ENCODE results near the gene GABRG3. TPM values are rescaled to one million over a fixed set of nuclear protein-coding genes. Genes with fewer than 3 reads are reported as not detected.

Gene GABRG3
- polyA plus RNA-seq, 2 of the 4 experiments (the other 2 are of a cell fraction): 0.08 to 0.18 TPM

DNA sequence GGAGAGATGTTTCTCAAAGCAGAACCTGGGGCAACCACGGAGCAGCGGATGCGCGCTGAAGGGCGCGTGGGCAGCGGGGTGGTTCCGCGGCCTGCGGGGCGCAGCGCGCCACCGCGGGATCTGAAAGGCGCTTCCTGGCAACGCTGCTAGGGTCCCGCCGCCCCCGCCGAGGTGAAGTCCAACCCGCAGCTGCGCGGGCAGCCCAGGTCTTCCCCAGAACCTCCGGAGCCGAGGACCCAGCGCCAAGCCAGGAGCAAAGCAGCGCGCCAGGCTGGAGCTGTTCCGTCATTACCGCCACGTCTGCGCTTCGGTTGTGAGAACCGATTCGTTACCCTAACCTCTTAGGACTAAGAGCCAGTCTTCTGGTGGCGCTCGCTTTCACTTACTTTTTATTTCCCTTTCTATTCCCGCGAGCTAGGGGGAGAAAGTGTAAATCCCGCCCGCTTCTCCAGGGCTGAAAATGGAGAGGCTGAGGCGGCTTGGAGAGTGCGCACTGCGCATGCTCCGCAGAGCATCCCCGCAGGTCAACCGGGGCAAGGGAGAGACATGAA is 3.2 kb upstream of the GABRG3 start:
- DNase-seq (ENCODE audit: low read depth in 1 of 2, low spot score in 1 of 2) (no peak), FAIRE-seq (no peak), ATAC-seq (no peak)
- ChIA-PET POLR2A (no interaction called here), CTCF (interaction anchor here (1.1 kb wide), 1 partner anchor 19 kb away, joined by 3 read pairs; no protein-coding TSS in a partner anchor)
- no peaks in the 10 kb centered on the region for H3K9me3 ChIP-seq
- H3K4me3 ChIP-seq: peak overlapping the region; percentile 19; the same call in 1 of the 3 replicates
- 56% methylated on average over 48 of the region's 48 CpGs for WGBS (ENCODE audit: missing lambda C conversion rate)
- peaks cover 5% of the 10 kb centered on the region; the same call in 1 of the 3 replicates for H3K4me1 ChIP-seq
- H3K4me2 ChIP-seq: peak overlapping the region; percentile 58
- TF ChIP-seq GATA3 (IDR thresholded peaks at IDR 0.05; ENCODE audit: borderline replicate concordance) (no peak), CBX8 (IDR thresholded peaks at IDR 0.05) (no peak), CHD2 (IDR thresholded peaks at IDR 0.05; ENCODE audit: low read length, partially characterized antibody) (no peak), EHMT2 (IDR thresholded peaks at IDR 0.05; ENCODE audit: low read depth) (no peak), POLR2A (IDR thresholded peaks at IDR 0.05; ENCODE audit: low read length) (no peak), RFX5 (IDR thresholded peaks at IDR 0.05) (no peak), JUN (IDR thresholded peaks at IDR 0.05) (no peak), MAZ (IDR thresholded peaks at IDR 0.05; ENCODE audit: borderline replicate concordance, low read depth, low read length) (no peak), HEYL (CRISPR knock-in tag; IDR thresholded peaks at IDR 0.05) (no peak), RARB (CRISPR knock-in tag; IDR thresholded peaks at IDR 0.05) (no peak), ESRRA (IDR thresholded peaks at IDR 0.05; ENCODE audit: borderline replicate concordance, low read length) (no peak), TP53 (CRISPR knock-in tag; IDR thresholded peaks at IDR 0.05) (no peak), REST (IDR thresholded peaks at IDR 0.05) (no peak), BHLHE40 (IDR thresholded peaks at IDR 0.05; ENCODE audit: low read depth, low read length) (no peak)
- H3K27ac ChIP-seq: no peak overlapping the region

DNA sequence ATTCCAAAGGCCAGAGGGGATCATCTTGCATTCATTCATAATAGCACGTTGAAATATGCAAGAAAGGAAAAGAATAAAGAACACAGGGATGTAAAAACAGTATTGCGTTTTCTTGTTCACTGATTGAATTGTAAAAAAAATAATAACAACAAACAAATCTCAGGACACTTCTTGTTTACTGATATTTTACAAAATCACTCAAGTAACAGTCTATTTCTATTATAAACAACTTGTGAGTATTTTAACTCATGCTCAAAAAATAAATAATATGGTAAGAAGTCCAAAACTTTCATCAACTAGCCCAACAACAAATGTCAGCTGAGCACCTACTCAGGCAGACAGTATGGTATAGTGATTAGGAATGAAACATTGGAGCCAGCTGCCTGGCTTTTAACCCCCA is 2.2 kb upstream of the GABRG3 start:
- TF ChIP-seq ESRRA (IDR thresholded peaks at IDR 0.05; ENCODE audit: borderline replicate concordance, low read length) (no peak), ZFP36 (IDR thresholded peaks at IDR 0.05; ENCODE audit: borderline replicate concordance, partially characterized antibody) (no peak)
- DNase-seq (ENCODE audit: low read depth in 1 of 2, low spot score in 1 of 2): no peak
- POLR2A ChIA-PET: no interaction called here
- Histone ChIP-seq H3K4me2 (no peak overlapping the region), H3K27ac (no peak overlapping the region), H3K4me1 (peaks cover 5% of the 10 kb centered on the region; the same call in 1 of the 3 replicates), H3K9me3 (no peaks in the 10 kb centered on the region), H3K4me3 (no peak overlapping the region)
- FAIRE-seq: no peak
- WGBS (ENCODE audit: missing lambda C conversion rate): 33% methylated on average over 2 of the region's 2 CpGs
- no peak for ATAC-seq
- CTCF ChIA-PET: no interaction called here

GRCh38 chr15:26971271-26972018 is 464 bp downstream of the GABRG3 start:
- Histone ChIP-seq H3K4me2 (peak overlapping the region; percentile 86), H3K9me3 (no peaks in the 10 kb centered on the region), H3K4me3 (peak overlapping the region; percentile 72), H3K4me1 (peaks cover 5% of the 10 kb centered on the region; the same call in 1 of the 3 replicates), H3K27ac (peak overlapping the region; percentile 11 to 81; a peak in 4 of 6 replicates)
- ATAC-seq: peak; percentile 40 to 42; a peak in 5 of 6 replicates
- DNase-seq (ENCODE audit: low read depth in 1 of 2, low spot score in 1 of 2): no peak
- 34% methylated on average over 51 of the region's 72 CpGs for WGBS (ENCODE audit: missing lambda C conversion rate)
- no peak for FAIRE-seq
- ChIA-PET CTCF (interaction anchor here (0.7 to 4.7 kb wide), 10 partner anchors 9 to 388 kb away, joined by 3 to 46 read pairs (median 4); no protein-coding TSS in a partner anchor), POLR2A (no interaction called here)
- no peak for TF ChIP-seq REST (IDR thresholded peaks at IDR 0.05)
